ENCODE measurements around the gene TMEM53. TPM values are rescaled to one million over a fixed set of nuclear protein-coding genes. Genes with fewer than 3 reads are reported as not detected.

TMEM53 gene
- total RNA-seq, 1 experiment from 2014 or later, result 10.9 TPM

- BruUV-seq (replicated peaks), result no TSS peak
- Mint-ChIP-seq H3K9me3 (ENCODE audit: low read depth, unreplicated experiment) (no peaks in the 10 kb centered on the region), H3K27me3 (ENCODE audit: unreplicated experiment) (no peaks in the 10 kb centered on the region), H3K36me3 (ENCODE audit: insufficient read depth, unreplicated experiment) (no peaks in the 10 kb centered on the region), H3K27ac (ENCODE audit: unreplicated experiment) (no peak overlapping the region), H3K4me1 (ENCODE audit: low read depth, unreplicated experiment) (no peaks in the 10 kb centered on the region), H3K4me3 (ENCODE audit: low read depth, unreplicated experiment) (no peak overlapping the region)
- intact Hi-C loops (cut with micrococcal nuclease; ENCODE audit: unreplicated experiment), result no loop called here
- CTCF ChIA-PET, result interaction anchor here (1.8 kb wide), 1 partner anchor 44 kb away, joined by 5 read pairs; no protein-coding TSS in a partner anchor
- DNase-seq, result no peak
- no peak for TF ChIP-seq CTCF (IDR thresholded peaks at IDR 0.05; ENCODE audit: unreplicated experiment)
Observed at GRCh38 chr1:44696789-44697345, 22.6 kb upstream of the TMEM53 start.

DNA sequence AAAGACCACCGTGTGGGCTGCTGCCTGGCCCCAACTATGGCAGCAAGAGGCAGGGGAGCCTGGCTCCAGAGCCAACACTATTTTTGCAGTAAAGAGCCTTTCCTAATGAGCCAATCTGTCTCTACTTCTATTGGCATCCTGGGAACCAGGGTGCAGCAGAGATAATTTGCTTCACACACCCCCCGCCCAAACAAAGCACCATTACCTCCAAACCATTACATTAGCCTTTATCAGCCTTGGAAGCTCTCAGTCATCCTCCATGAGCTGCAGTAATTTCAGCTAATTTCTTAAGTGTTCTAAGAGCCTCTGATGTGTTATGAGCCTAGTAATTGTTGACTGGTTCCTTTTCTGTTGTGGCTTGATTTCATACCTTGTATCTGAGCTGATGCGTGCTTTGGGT lies 21.8 kb upstream of the TMEM53 start:
- no TSS peak for BruUV-seq (replicated peaks)

DNA sequence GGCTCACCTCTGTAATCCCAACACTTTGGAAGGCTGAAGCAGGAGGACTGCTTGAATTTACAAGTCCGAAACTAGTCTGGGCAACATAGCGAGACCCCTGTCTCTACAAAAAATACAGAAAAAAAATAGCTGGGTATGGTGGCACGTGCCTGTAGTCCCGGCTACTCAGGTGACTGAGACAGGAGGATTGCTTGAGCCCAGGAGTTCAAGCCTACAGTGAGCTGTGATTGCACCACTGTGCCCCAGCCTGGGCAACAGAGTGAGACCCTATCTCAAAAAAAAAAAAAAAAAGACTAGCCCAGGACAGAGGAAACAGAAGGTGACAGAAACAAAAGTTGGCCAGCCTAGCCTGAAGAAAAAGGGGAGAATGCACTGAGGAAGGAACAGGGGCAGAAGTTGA lies 21.4 kb upstream of the TMEM53 start:
- Mint-ChIP-seq H3K9me3 (ENCODE audit: low read depth, unreplicated experiment) (no peaks in the 10 kb centered on the region), H3K27ac (ENCODE audit: unreplicated experiment) (no peak overlapping the region), H3K27me3 (ENCODE audit: unreplicated experiment) (no peaks in the 10 kb centered on the region), H3K4me3 (ENCODE audit: low read depth, unreplicated experiment) (no peak overlapping the region), H3K36me3 (ENCODE audit: insufficient read depth, unreplicated experiment) (no peaks in the 10 kb centered on the region), H3K4me1 (ENCODE audit: low read depth, unreplicated experiment) (peaks cover 10% of the 10 kb centered on the region)
- intact Hi-C loops (cut with micrococcal nuclease; ENCODE audit: unreplicated experiment), result no loop called here
- TF ChIP-seq CTCF (IDR thresholded peaks at IDR 0.05; ENCODE audit: unreplicated experiment), result no peak
- DNase-seq, result no peak
- BruUV-seq (replicated peaks), result no TSS peak
- CTCF ChIA-PET, result no interaction called here

More for the DNA sequence above, 21.8 kb upstream of the TMEM53 start:
- Mint-ChIP-seq H3K36me3 (ENCODE audit: insufficient read depth, unreplicated experiment) (no peaks in the 10 kb centered on the region), H3K27me3 (ENCODE audit: unreplicated experiment) (no peaks in the 10 kb centered on the region), H3K4me3 (ENCODE audit: low read depth, unreplicated experiment) (no peak overlapping the region), H3K27ac (ENCODE audit: unreplicated experiment) (no peak overlapping the region), H3K4me1 (ENCODE audit: low read depth, unreplicated experiment) (peaks cover 7% of the 10 kb centered on the region), H3K9me3 (ENCODE audit: low read depth, unreplicated experiment) (no peaks in the 10 kb centered on the region)
- DNase-seq, result no peak
- CTCF ChIA-PET, result no interaction called here
- intact Hi-C loops (cut with micrococcal nuclease; ENCODE audit: unreplicated experiment), result no loop called here
- TF ChIP-seq CTCF (IDR thresholded peaks at IDR 0.05; ENCODE audit: unreplicated experiment), result no peak

GRCh38 chr1:44694863-44695478 lies 20.7 kb upstream of the TMEM53 start:
- DNase-seq, result no peak
- Mint-ChIP-seq H3K4me1 (ENCODE audit: low read depth, unreplicated experiment) (peaks cover 10% of the 10 kb centered on the region), H3K36me3 (ENCODE audit: insufficient read depth, unreplicated experiment) (no peaks in the 10 kb centered on the region), H3K27ac (ENCODE audit: unreplicated experiment) (no peak overlapping the region), H3K27me3 (ENCODE audit: unreplicated experiment) (no peaks in the 10 kb centered on the region), H3K4me3 (ENCODE audit: low read depth, unreplicated experiment) (no peak overlapping the region), H3K9me3 (ENCODE audit: low read depth, unreplicated experiment) (no peaks in the 10 kb centered on the region)
- intact Hi-C loops (cut with micrococcal nuclease; ENCODE audit: unreplicated experiment), result no loop called here
- CTCF ChIA-PET, result no interaction called here
- no peak for TF ChIP-seq CTCF (IDR thresholded peaks at IDR 0.05; ENCODE audit: unreplicated experiment)
- no TSS peak for BruUV-seq (replicated peaks)

Measured in Calu3 (cell line).